GM13976 (cell line): ENCODE results near the gene GAN.

Source experiments
- DNase-seq: peaks from one replicate; pipeline ENCODE4 v3.0.0; 2012; ENCODE audit warnings: low spot score
- CTCF ChIP-seq: IDR thresholded peaks from 2 replicates; pipeline ENCODE4 v1.5.1; 2012; ENCODE audit warnings: borderline replicate concordance, mild to moderate bottlenecking; ENCODE audit not compliant: insufficient read depth; ENCODE audit errors: extremely low read depth, missing control alignments, control extremely low read depth
- in situ Hi-C: fragments of 300-500 bp; cut with MboI; formaldehyde crosslinking; loops from one replicate; pipeline ENCODE4 v1.12.0; 2022; ENCODE audit warnings: low sequenced_read_pairs, mixed read lengths, inconsistent platforms; ENCODE audit not compliant: unreplicated experiment

The GAN gene

GRCh38 chr16:81427219-81427618 is 112.5 kb downstream of the GAN start:
- DNase-seq: no peak
- in situ Hi-C loops: no loop called here
- TF ChIP-seq CTCF: no peak

- no peak for DNase-seq
- TF ChIP-seq CTCF: peak; percentile 16
- in situ Hi-C loops: no loop called here
These were observed 114.3 kb downstream of the GAN start for GRCh38 chr16:81429045-81429521.

GRCh38 chr16:81431554-81432353 is 117.0 kb downstream of the GAN start:
- no peak for TF ChIP-seq CTCF
- DNase-seq: no peak
- in situ Hi-C loops: no loop called here

GRCh38 chr16:81432937-81433557 is 118.3 kb downstream of the GAN start:
- TF ChIP-seq CTCF: no peak
- in situ Hi-C loops: no loop called here
- DNase-seq: no peak

GRCh38 chr16:81435103-81435502 is 120.3 kb downstream of the GAN start:
- no peak for TF ChIP-seq CTCF
- no peak for DNase-seq
- in situ Hi-C loops: no loop called here

GRCh38 chr16:81435567-81435966 is 120.8 kb downstream of the GAN start:
- TF ChIP-seq CTCF: no peak
- in situ Hi-C loops: no loop called here
- no peak for DNase-seq
